ENCODE measurements around the gene TBX3. TPM values are rescaled to one million over a fixed set of nuclear protein-coding genes. Genes with fewer than 3 reads are reported as not detected.

The TBX3 gene
- total RNA-seq, 2 donors from 2014 or later: 0.10 TPM; not detected in 1

DNA sequence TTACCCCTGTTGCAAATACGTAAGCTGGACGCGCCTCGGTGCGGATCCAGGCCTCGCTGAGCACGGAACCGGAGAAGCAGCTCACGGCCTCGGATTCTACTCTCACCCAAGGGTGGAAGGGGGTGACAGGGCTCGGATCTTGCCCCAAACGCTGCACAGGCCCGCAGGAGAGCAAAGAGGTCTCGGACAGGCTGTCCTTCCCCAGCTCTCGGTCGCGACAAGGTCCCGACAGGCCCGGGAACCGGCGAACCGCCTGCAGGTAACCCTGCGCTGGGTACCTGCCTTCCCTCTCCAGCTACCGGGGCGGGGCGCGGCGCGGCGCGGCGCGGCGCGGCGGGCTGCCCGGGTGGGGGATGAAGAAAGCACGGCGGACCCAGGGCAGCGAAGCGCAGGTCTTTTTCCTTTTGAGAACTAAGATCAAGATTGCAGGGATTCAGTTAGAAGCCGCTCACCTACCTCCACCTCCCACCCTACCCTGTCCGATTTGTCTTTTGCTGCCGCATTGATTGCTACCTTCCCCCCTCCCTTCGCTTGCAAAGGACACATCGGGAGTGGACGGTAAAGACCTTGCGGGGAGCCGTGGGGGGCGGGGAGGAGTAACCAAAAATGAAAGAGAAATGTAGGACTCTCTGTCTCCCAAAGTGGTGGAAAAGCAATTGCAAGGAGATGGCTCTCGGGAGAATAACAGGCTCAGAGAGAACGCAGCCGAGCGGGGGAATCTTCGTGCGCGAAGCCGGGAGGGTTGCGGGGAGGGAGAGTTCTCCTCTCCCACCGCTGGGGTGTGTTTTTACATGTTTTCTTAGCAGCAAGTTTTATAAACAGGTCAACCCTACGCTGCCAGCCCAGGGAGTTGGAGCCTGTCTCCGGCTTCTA is 8.4 kb upstream of the TBX3 start:
- H3K4me1 Mint-ChIP-seq: peaks cover 2% of the 10 kb centered on the region
- no peak for DNase-seq
- H3K36me3 Mint-ChIP-seq (ENCODE audit: low read depth): peaks cover 5% of the 10 kb centered on the region
- no peak for ATAC-seq
- H3K4me3 Mint-ChIP-seq: no peak overlapping the region
- H3K27ac Mint-ChIP-seq: no peak overlapping the region
- no peaks in the 10 kb centered on the region for H3K9me3 ChIP-seq (ENCODE audit: control insufficient read depth, low read length, poor library complexity, severe bottlenecking)
- peaks cover 90% of the 10 kb centered on the region for H3K27me3 Mint-ChIP-seq

DNA sequence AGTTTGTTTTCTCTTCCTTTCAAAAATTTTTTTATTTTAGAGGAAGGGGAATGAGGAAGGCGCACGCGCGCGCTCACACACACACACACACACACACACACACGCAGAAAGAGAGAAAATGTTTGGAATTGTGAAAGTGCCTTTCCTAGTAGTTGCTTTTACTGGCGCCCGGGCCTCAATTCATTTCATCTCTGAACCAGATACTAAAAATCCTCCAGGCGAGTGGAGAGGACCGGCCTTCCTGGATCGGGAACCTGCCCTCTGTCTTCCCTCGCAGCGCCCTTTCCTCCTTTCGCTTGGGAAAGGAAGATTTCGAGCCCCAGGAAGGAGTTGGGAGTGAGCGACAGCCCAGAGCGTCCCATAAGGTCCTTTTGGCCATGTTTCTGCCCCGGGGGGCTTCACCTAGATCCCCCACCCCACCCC is 7.8 kb upstream of the TBX3 start:
- Mint-ChIP-seq H3K4me1 (peaks cover 4% of the 10 kb centered on the region), H3K27ac (no peak overlapping the region), H3K27me3 (peaks cover 93% of the 10 kb centered on the region), H3K4me3 (no peak overlapping the region), H3K36me3 (ENCODE audit: low read depth) (peaks cover 6% of the 10 kb centered on the region)
- H3K9me3 ChIP-seq (ENCODE audit: control insufficient read depth, low read length, poor library complexity, severe bottlenecking): peaks cover 1% of the 10 kb centered on the region
- DNase-seq: no peak
- ATAC-seq: no peak

GRCh38 chr12:114691196-114691595 is 7.2 kb upstream of the TBX3 start:
- peaks cover 3% of the 10 kb centered on the region for H3K9me3 ChIP-seq (ENCODE audit: control insufficient read depth, low read length, poor library complexity, severe bottlenecking)
- Mint-ChIP-seq H3K4me3 (no peak overlapping the region), H3K27me3 (peaks cover 93% of the 10 kb centered on the region), H3K36me3 (ENCODE audit: low read depth) (peaks cover 7% of the 10 kb centered on the region), H3K4me1 (peaks cover 4% of the 10 kb centered on the region), H3K27ac (no peak overlapping the region)
- ATAC-seq: no peak
- DNase-seq: no peak

DNA sequence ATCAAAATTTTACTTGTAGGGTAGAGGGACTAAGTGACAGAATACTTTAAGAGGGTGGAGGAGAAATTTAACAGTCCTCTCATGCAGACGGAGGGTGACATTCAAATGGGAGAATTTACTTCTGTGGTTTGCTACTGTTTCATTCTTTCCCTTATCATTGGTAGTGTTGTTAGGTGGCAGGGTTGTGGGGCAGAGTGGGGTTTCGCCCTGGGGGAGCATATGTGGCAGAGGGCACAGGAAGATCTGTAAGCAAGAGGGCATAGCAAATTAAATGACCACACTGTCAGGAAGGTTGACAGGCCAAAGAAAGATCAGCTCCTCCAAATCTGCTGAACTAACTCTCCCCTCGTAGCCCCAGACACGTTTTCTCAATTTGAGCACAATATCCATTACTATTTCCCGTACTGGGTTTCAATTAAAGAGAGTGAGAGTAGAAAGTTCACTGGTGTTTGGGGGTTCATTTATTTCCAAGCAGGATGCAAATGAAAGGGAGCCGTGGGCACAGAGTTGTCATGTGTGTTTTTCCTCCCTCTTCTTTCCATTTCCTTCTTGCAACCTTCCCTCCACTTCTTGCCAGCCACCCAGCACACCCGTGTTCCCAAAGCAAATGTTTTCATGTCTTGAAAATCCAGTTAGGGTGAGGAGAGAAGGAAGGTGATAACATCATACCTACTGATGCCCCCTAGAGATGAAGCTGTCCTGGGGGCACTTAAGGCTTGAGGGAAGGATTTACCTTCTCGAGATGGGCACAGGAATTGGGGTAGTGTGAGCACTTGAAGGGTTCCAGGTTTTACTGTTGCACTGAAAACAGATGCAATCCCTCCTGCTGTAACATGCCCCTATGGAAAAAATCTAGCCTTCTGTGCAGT is 6.5 kb upstream of the TBX3 start:
- no peak for DNase-seq
- Mint-ChIP-seq H3K4me3 (no peak overlapping the region), H3K27ac (no peak overlapping the region), H3K36me3 (ENCODE audit: low read depth) (peaks cover 7% of the 10 kb centered on the region), H3K4me1 (peaks cover 6% of the 10 kb centered on the region), H3K27me3 (peaks cover 93% of the 10 kb centered on the region)
- no peak for ATAC-seq
- H3K9me3 ChIP-seq (ENCODE audit: control insufficient read depth, low read length, poor library complexity, severe bottlenecking): peaks cover 3% of the 10 kb centered on the region

- Mint-ChIP-seq H3K27ac (no peak overlapping the region), H3K4me1 (peaks cover 6% of the 10 kb centered on the region), H3K4me3 (no peak overlapping the region), H3K36me3 (ENCODE audit: low read depth) (peaks cover 7% of the 10 kb centered on the region), H3K27me3 (peaks cover 90% of the 10 kb centered on the region)
- DNase-seq (no peak), ATAC-seq (no peak)
- H3K9me3 ChIP-seq (ENCODE audit: control insufficient read depth, low read length, poor library complexity, severe bottlenecking): peaks cover 3% of the 10 kb centered on the region
These were observed 5.4 kb upstream of the TBX3 start for GRCh38 chr12:114689075-114689994.

DNA sequence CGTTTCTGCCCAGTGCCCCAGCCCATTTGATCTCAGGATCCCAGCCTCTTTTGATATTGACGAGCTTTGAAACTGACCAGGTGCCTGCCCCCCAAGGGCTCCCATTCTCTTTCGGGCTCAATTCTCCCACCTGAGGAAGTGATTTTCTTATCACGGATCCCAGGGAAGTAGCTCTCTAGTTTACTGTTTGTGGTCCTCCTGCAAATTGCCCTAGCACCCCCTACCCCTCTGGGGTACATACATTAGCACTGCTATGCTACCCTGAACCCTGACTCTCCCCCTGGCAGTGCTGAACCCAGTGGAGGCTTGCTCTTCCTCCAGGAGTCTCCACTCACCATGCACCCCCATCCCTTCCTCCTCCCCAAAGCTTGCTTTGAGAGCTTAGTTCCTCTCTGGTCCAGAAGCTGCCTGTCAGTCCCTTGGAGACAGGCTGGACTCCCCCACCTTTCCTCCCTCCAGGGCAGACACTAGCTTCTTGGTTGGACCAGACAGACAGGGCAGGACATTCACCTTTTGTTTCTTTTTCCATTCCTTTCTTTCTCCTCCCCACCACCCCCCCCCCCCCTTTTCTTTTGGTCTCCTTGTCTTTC is 4.4 kb upstream of the TBX3 start:
- Mint-ChIP-seq H3K27me3 (peaks cover 90% of the 10 kb centered on the region), H3K4me3 (no peak overlapping the region), H3K36me3 (ENCODE audit: low read depth) (peaks cover 9% of the 10 kb centered on the region), H3K27ac (no peak overlapping the region), H3K4me1 (peaks cover 15% of the 10 kb centered on the region)
- ATAC-seq (no peak), DNase-seq (no peak)
- H3K9me3 ChIP-seq (ENCODE audit: control insufficient read depth, low read length, poor library complexity, severe bottlenecking): peaks cover 3% of the 10 kb centered on the region

GRCh38 chr12:114687802-114688201 is 3.8 kb upstream of the TBX3 start:
- Mint-ChIP-seq H3K4me3 (no peak overlapping the region), H3K27me3 (peaks cover 90% of the 10 kb centered on the region)

DNA sequence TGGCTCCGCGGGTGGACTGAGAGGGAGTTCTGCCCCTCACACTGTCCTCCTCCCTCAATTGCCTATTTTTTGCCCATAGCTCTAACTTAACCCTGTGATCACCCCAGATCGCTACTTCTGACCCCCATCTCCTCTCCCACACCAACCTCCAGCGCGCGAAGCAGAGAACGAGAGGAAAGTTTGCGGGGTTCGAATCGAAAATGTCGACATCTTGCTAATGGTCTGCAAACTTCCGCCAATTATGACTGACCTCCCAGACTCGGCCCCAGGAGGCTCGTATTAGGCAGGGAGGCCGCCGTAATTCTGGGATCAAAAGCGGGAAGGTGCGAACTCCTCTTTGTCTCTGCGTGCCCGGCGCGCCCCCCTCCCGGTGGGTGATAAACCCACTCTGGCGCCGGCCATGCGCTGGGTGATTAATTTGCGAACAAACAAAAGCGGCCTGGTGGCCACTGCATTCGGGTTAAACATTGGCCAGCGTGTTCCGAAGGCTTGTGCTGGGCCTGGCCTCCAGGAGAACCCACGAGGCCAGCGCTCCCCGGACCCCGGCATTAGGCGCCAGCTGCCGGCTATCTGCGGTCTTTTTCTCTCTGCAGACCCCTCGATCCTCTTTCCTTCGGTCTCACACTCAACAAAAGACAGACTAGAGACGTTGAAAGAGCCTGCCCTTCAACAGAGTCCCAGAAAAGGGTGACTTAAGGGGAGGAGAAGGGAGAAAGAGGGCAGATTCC is 3.0 kb upstream of the TBX3 start:
- no peak overlapping the region for H3K4me3 Mint-ChIP-seq

More at GRCh38 chr12:114687802-114688201, 3.8 kb upstream of the TBX3 start:
- H3K9me3 ChIP-seq (ENCODE audit: control insufficient read depth, low read length, poor library complexity, severe bottlenecking): peaks cover 3% of the 10 kb centered on the region
- no peak for ATAC-seq
- peaks cover 19% of the 10 kb centered on the region for H3K4me1 Mint-ChIP-seq
- no peak for DNase-seq
- no peak overlapping the region for H3K27ac Mint-ChIP-seq
- H3K36me3 Mint-ChIP-seq (ENCODE audit: low read depth): peaks cover 10% of the 10 kb centered on the region

GRCh38 chr12:114686426-114686772 is 2.4 kb upstream of the TBX3 start:
- ATAC-seq: no peak
- Mint-ChIP-seq H3K27ac (no peak overlapping the region), H3K27me3 (peaks cover 94% of the 10 kb centered on the region), H3K36me3 (ENCODE audit: low read depth) (peaks cover 10% of the 10 kb centered on the region), H3K4me1 (peaks cover 22% of the 10 kb centered on the region), H3K4me3 (no peak overlapping the region)
- H3K9me3 ChIP-seq (ENCODE audit: control insufficient read depth, low read length, poor library complexity, severe bottlenecking): peaks cover 3% of the 10 kb centered on the region
- DNase-seq: no peak

More for the DNA sequence above, 3.0 kb upstream of the TBX3 start:
- H3K36me3 Mint-ChIP-seq (ENCODE audit: low read depth): peaks cover 10% of the 10 kb centered on the region
- H3K4me1 Mint-ChIP-seq: peaks cover 22% of the 10 kb centered on the region
- DNase-seq (no peak), ATAC-seq (no peak)
- H3K9me3 ChIP-seq (ENCODE audit: control insufficient read depth, low read length, poor library complexity, severe bottlenecking): peaks cover 3% of the 10 kb centered on the region
- no peak overlapping the region for H3K27ac Mint-ChIP-seq
- H3K27me3 Mint-ChIP-seq: peaks cover 94% of the 10 kb centered on the region

GRCh38 chr12:114685869-114686268 is 1.9 kb upstream of the TBX3 start:
- peaks cover 94% of the 10 kb centered on the region for H3K27me3 Mint-ChIP-seq
- no peak for DNase-seq
- H3K9me3 ChIP-seq (ENCODE audit: control insufficient read depth, low read length, poor library complexity, severe bottlenecking): peaks cover 3% of the 10 kb centered on the region
- no peak for ATAC-seq
- no peak overlapping the region for H3K27ac Mint-ChIP-seq
- H3K36me3 Mint-ChIP-seq (ENCODE audit: low read depth): peaks cover 10% of the 10 kb centered on the region
- H3K4me3 Mint-ChIP-seq: no peak overlapping the region
- H3K4me1 Mint-ChIP-seq: peaks cover 22% of the 10 kb centered on the region

- ATAC-seq: no peak
These were observed 1.4 kb upstream of the TBX3 start for GRCh38 chr12:114685320-114685781.

GRCh38 chr12:114684870-114685273 is 897 bp upstream of the TBX3 start:
- peaks cover 94% of the 10 kb centered on the region for H3K27me3 Mint-ChIP-seq
- H3K4me1 Mint-ChIP-seq: peaks cover 22% of the 10 kb centered on the region
- ATAC-seq (no peak), DNase-seq (no peak)
- H3K4me3 Mint-ChIP-seq: peak overlapping the region; percentile 69
- peaks cover 3% of the 10 kb centered on the region for H3K9me3 ChIP-seq (ENCODE audit: control insufficient read depth, low read length, poor library complexity, severe bottlenecking)
- peaks cover 10% of the 10 kb centered on the region for H3K36me3 Mint-ChIP-seq (ENCODE audit: low read depth)
- H3K27ac Mint-ChIP-seq: no peak overlapping the region

More at GRCh38 chr12:114685320-114685781, 1.4 kb upstream of the TBX3 start:
- H3K27ac Mint-ChIP-seq: no peak overlapping the region
- peaks cover 22% of the 10 kb centered on the region for H3K4me1 Mint-ChIP-seq
- peak overlapping the region; percentile 69 for H3K4me3 Mint-ChIP-seq
- no peak for DNase-seq
- H3K27me3 Mint-ChIP-seq: peaks cover 94% of the 10 kb centered on the region
- peaks cover 3% of the 10 kb centered on the region for H3K9me3 ChIP-seq (ENCODE audit: control insufficient read depth, low read length, poor library complexity, severe bottlenecking)
- peaks cover 10% of the 10 kb centered on the region for H3K36me3 Mint-ChIP-seq (ENCODE audit: low read depth)
